Fibroblast of the aortic adventitia (primary cell): ENCODE data around the gene CLCN4. TPM values are rescaled to one million over a fixed set of nuclear protein-coding genes. Genes with fewer than 3 reads are reported as not detected.
A peak's percentile ranks its signal among the peaks of the same experiment; 100 is the strongest.

Source experiments
- DNase-seq: peaks from one replicate; pipeline ENCODE4 v3.0.0-alpha.2; 2010; ENCODE audit warnings: low read depth
- H3K4me3 ChIP-seq: 2 replicates; pipeline ENCODE4 v1.5.1; 2011; ENCODE audit warnings: low read depth, mild to moderate bottlenecking, control low read depth, low read length, moderate library complexity
- total RNA-seq: library from RNA; depleted of rRNA; stranded (reverse); fragments of >200 nt; gene quantifications from 2 replicates; pipeline ENCODE4 v1.2.3, GENCODE V29; 2012; ENCODE audit warnings: low replicate concordance
- TF ChIP-seq, protein P1 (sequence below): IDR thresholded peaks from 2 replicates; pipeline ENCODE4 v1.5.1; 2011; ENCODE audit warnings: mild to moderate bottlenecking, low read length, control low read depth, inconsistent platforms; ENCODE audit not compliant: insufficient read depth

Gene CLCN4
- total RNA-seq, 1 donor = 6.7 TPM

DNA sequence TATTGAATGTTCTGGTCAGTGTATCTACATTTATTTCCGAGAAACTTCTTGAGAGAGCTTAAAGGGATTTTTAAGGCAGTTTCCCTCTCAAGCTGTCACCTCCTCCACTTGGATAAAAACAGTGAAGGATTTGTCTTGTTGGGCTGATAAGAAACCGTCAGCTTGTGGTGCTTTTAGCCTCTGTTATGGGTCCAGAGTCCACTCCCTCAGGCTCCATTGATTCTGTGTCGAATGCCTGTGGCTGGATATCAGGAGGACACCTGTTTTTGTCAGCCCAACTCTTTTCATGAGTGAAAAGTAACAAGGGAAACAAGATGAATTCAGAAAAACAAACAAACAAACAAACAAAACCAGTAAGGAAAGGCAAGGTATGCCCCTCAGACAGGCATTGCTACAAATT is 12.4 kb downstream of the CLCN4 start:
- DNase-seq = no peak
- TF ChIP-seq, protein P1, sequence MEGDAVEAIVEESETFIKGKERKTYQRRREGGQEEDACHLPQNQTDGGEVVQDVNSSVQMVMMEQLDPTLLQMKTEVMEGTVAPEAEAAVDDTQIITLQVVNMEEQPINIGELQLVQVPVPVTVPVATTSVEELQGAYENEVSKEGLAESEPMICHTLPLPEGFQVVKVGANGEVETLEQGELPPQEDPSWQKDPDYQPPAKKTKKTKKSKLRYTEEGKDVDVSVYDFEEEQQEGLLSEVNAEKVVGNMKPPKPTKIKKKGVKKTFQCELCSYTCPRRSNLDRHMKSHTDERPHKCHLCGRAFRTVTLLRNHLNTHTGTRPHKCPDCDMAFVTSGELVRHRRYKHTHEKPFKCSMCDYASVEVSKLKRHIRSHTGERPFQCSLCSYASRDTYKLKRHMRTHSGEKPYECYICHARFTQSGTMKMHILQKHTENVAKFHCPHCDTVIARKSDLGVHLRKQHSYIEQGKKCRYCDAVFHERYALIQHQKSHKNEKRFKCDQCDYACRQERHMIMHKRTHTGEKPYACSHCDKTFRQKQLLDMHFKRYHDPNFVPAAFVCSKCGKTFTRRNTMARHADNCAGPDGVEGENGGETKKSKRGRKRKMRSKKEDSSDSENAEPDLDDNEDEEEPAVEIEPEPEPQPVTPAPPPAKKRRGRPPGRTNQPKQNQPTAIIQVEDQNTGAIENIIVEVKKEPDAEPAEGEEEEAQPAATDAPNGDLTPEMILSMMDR = no peak
- no peak overlapping the region for H3K4me3 ChIP-seq

GRCh38 chrX:10171249-10171648 is 14.5 kb downstream of the CLCN4 start:
- no peak for DNase-seq
- TF ChIP-seq, protein P1 = no peak
- H3K4me3 ChIP-seq = no peak overlapping the region

DNA sequence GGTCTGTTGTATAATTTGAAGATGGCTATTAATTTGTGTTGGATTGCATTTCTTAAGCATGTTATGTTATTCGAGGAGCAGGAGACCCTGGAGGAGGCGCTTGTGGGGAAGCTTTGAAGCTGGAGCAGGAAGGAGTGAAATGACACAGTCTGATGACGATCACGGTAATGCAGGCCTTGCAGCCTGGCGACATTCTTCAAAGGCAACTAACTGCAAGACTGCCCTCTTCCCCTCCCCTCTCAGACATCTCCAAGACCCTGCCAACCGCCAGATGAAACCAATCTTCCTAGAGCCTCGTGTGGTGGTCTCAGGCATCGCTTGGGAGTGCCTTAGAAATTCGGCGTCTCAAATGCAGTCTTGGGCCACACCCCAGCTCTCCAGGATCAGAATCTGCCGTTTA is 16.1 kb downstream of the CLCN4 start:
- H3K4me3 ChIP-seq = no peak overlapping the region
- DNase-seq = no peak
- TF ChIP-seq, protein P1 = no peak

DNA sequence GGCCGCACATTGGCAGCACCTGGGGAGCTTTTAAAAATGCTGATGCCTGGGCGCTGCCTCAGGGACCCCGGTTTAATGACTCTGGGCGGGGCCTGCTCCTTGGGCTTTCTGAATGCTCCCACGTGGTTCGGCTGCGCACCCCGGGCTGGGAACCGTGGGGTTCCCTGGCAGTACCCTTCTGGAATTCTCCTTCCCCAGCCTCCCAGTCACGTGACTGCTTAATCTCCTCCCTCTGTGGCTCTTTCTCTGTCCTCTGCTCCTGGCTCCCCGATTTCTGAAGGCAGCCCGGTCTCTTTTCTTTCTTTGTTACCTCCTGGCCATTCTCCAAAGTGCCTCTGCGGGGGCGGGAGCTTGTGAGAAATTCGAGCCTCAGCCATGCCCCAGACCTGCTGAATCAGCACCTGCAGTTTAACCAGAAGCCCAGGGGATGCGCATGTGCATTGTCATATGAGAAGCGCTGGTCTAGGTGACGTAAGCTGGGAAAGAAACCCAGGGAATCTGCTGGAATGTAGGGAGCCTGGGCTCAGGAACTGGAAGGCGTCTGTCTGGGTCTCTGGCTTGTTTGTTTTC is 16.6 kb downstream of the CLCN4 start:
- TF ChIP-seq, protein P1 = no peak
- no peak overlapping the region for H3K4me3 ChIP-seq
- DNase-seq = peak; percentile 64

DNA sequence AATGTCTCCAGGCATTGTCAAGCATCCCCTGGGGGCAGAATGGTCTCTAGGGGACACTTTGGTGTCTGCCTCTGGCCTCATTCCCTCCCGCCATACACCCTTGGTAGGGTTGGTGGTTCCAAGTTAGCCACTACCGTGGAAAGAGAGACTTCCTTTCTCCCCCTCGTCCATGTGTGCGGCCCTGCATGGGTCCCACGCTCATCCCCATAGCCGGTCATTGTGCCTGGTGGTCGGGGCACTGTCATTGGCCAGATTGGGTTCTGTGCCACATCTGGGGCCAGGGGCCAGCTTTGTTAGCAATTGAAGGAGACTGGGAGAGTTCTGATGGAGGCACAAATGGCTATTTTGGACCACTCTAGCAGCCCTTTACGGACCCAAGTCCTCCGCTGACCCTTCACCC is 17.3 kb downstream of the CLCN4 start:
- TF ChIP-seq, protein P1 = no peak
- no peak for DNase-seq
- no peak overlapping the region for H3K4me3 ChIP-seq

GRCh38 chrX:10174810-10175209 is 18.0 kb downstream of the CLCN4 start:
- no peak for DNase-seq
- TF ChIP-seq, protein P1 = no peak

GRCh38 chrX:10175319-10175871 is 18.6 kb downstream of the CLCN4 start:
- no peak overlapping the region for H3K4me3 ChIP-seq
- DNase-seq = peak; percentile 62
- TF ChIP-seq, protein P1 = no peak

More at GRCh38 chrX:10174810-10175209, 18.0 kb downstream of the CLCN4 start:
- no peak overlapping the region for H3K4me3 ChIP-seq
